NOMO-1 treated with DMSO at 0.1 percent for 48 hours (cell line): ENCODE results near the gene OOSP1.
"Not testable (repeated sequence)": the region's sequence is repeated elsewhere in the genome, so short reads cannot be mapped to it uniquely, and the experiment has no call there.

Source experiments
- DNase-seq: peaks from one replicate; lab custom pipeline; 2025; ENCODE audit not compliant: unreplicated experiment; lab: John Stamatoyannopoulos, UW

The OOSP1 gene

GRCh38 chr11:59938132-59938531 lies at the start of gene OOSP1:
OOSP1 (plus strand) TSS chr11:59938432; CDS start chr11:59938455, 23 bp downstream.
- DNase-seq: no peak

- no peak for DNase-seq
These were observed 46.5 kb upstream of the OOSP1 start for GRCh38 chr11:59891781-59892181.

GRCh38 chr11:59894616-59895015 lies 43.6 kb upstream of the OOSP1 start:
- no peak for DNase-seq

DNA sequence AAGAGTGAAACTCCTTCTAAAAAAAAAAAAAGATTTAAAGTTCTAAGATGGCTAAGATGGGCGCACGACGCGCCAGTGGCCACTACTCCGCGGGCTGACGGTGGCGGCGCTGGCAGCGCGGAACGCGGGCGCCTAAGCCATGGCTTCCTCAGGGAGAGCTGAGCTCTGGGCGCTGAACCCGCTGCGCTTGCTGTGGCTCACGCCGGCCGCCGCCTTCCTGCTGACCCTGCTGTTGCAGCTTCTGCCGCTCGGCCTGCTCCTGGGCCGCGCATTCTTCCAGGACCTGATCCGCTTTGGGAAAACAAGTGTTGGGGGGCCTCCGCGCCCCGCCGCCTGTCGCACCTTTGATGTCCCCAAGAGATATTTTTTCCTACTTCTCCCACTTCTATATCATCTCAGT lies 40.2 kb upstream of the OOSP1 start:
- no peak for DNase-seq

DNA sequence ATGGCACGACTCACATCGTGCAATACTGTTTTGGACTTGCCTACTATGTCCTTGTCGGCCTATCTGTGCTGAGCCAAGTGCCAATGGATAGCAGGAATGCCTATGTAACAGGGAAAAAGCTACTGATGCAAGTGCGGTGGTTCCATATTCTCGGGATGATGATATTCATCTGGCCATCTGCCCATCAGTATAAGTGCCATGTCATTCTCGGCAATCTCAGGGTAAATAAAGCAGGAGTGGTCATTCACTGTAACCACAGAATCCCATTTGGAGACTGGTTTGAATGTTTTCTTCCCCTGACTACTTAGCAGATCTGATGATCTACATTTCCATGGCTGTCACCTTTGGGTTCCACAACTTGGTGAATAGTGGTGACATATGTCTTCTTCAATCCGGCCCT lies 39.6 kb upstream of the OOSP1 start:
- no peak for DNase-seq

GRCh38 chr11:59899532-59899931 lies 38.7 kb upstream of the OOSP1 start:
- no peak for DNase-seq

DNA sequence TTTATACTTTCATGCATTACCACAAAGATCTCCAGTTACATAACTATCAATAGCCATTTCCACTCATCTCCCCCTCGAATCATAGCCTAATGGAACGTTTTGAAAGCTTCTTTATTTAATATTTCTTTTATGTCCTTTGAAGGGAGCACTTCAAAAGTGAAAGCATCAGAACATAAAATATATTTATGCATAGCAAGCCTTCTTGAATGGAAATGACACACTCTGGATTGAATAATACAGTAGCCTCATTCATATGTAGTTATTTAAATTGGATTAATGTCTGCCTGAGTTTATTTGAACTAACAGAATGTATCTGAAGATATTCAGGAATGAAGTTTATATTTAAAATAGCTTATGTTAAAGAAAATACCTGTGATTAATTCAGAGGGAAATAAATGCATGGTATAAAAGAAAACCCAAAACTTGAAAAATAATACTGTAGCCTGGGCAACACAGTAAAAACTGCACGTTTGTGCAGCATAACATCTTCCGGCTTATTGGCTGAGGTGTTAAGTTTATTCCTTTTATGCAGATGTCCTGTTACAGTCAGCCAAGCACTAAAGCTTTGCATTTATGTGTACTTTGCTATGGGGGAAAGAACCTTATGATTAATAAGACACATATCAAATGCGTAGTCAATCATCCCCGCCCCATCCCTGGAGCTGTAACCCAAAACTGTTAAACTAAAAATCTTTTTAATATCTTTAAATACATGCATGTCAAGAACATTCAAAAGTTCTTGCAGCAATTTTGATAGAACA lies 37.7 kb upstream of the OOSP1 start:
- no peak for DNase-seq

- no peak for DNase-seq
These were observed 36.9 kb upstream of the OOSP1 start for GRCh38 chr11:59901306-59901705.

DNA sequence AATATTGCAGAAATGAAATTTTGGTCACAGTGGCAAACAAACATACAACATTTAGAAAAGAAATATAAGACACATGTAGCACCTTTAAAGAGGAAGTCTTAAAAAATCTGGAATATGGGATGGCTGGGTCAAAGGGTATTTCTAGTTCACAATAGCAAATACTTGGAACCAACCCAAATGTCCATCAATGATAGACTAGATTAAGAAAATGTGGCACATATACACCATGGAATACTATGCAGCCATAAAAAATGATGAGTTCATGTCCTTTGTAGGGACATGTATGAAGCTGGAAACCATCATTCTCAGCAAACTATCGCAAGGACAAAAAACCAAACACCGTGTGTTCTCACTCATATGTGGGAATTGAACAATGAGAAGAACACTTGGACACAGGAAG lies 34.7 kb upstream of the OOSP1 start:
- DNase-seq: not testable (repeated sequence)

DNA sequence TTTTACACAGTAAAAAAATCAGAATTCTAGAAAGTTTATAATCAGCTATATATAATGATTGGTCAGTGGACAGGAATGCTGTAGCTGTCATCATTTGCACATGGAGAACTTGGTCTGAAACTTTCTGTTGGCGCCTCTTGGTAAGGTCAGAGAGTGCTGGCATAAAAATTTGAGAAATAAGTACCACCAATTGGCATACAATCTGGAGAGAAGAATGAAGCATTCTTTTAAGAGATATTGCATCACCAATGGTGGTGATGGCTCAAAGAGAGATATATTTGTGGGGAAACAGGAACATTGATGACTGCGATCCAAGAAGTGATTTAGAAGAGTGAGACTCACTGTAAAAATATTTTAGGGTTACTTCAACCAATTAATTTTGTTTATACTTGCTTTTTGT lies 19.8 kb upstream of the OOSP1 start:
- peak; percentile 37 for DNase-seq

GRCh38 chr11:59918987-59919589 lies 19.1 kb upstream of the OOSP1 start:
- peak; percentile 56 for DNase-seq

DNA sequence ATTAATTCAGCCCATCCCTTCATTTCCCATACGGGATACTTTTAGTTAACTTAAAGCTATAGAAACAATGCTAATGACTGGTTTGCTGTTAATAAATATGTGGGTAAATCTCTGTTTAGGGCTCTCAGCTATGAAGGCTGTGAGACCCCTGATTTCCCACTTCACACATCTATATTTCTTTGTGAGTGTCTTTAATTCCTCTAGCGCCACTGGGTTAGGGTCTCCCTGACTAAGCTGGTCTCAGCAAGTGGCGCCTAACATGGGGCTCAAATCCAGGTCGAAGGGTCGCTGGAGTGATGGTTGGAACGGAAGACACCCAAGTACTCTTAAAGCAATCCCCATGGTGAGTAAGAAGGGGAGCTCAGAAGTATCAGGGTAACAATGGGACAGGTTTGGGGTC lies 14.4 kb upstream of the OOSP1 start:
- no peak for DNase-seq

- DNase-seq: no peak
These were observed 6.5 kb upstream of the OOSP1 start for GRCh38 chr11:59931688-59932087.

- DNase-seq: no peak
These were observed 486 bp downstream of the OOSP1 start for GRCh38 chr11:59938718-59939117.

DNA sequence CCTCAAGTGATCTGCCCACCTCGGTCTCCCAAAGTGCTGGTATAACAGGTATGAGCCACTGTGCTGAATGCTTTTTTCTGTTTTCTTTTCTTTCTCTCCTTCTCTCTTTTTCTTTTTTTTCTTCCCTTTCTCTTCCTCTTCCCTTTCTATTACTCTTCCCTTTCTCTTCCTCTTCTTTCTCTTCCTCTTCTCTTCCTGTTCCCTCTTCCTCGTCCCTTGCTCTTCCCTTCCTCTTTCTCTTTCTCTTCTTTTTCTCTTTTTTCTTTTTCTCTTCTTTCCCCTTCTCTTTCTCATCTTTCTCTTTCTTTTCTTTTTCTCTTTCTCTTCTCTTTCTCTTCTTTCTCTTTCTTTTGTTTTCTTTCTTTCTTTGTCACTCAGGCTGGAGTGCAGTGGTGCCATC lies 1.2 kb downstream of the OOSP1 start:
- no peak for DNase-seq

GRCh38 chr11:59941091-59941490 lies 2.9 kb downstream of the OOSP1 start:
- DNase-seq: no peak

GRCh38 chr11:59943997-59944714 lies 5.9 kb downstream of the OOSP1 start:
- DNase-seq: no peak

DNA sequence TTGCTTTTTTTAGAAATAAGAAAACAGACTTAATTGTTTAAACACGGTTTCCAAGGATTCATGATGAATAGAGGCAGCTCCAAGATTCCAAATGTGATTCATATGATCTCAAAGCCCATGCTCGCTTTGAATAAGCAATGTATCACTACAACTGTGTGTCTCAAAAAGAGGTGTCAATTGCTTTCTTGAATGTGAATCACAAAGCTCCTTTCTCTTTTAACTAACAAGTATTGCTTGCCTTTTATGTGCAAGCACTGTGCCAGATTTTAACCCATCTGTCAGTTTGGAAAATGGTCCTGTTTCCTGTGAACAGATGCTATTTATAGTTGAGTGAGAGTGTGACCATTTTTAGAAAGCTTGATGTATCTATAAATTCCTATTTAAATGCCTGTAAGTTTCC lies 6.5 kb downstream of the OOSP1 start:
- no peak for DNase-seq

DNA sequence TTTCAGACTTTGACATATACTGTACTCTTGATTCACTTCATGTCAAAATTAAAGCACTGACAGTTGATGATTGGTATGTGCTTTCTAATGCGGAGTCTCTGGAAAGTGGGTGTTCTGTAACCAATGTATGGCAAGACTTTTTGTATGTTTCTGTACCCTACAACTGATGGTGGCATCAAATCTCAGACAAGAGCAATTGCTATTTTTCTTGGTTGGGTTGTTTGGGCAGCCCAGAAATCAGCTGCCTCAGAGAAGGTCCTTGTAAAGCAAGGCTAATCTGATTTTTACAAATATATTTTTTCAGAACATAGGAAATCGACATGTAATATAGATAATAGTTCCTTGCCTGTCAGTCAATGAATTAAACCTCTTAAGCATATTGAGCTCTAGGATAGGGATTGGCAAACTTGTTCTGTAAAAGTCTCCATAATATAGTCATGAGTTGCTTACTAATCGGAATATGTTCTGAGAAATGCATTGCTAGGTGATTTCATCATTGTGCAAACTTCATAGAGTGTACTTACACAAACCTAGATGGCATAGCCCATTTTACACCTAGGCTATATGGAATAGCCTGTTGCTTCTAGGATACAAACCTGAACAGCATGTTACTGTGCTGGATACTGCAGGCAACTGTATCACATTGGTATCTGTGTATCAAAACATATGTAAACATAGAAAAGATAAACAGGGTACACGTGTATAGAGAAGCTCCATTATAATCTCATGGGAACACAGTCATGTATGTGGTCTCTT lies 15.4 kb downstream of the OOSP1 start:
- DNase-seq: no peak

- DNase-seq: peak; percentile 8
These were observed 16.1 kb downstream of the OOSP1 start for GRCh38 chr11:59954219-59954847.

- no peak for DNase-seq
These were observed 18.9 kb downstream of the OOSP1 start for GRCh38 chr11:59957094-59957493.
